NCI-H1694 treated with DMSO at 0.1 percent for 48 hours (cell line): ENCODE data around the gene CRIM1.

Experiments
- DNase-seq: peaks from one replicate; lab custom pipeline; 2025; lab: John Stamatoyannopoulos, UW

Gene CRIM1

DNA sequence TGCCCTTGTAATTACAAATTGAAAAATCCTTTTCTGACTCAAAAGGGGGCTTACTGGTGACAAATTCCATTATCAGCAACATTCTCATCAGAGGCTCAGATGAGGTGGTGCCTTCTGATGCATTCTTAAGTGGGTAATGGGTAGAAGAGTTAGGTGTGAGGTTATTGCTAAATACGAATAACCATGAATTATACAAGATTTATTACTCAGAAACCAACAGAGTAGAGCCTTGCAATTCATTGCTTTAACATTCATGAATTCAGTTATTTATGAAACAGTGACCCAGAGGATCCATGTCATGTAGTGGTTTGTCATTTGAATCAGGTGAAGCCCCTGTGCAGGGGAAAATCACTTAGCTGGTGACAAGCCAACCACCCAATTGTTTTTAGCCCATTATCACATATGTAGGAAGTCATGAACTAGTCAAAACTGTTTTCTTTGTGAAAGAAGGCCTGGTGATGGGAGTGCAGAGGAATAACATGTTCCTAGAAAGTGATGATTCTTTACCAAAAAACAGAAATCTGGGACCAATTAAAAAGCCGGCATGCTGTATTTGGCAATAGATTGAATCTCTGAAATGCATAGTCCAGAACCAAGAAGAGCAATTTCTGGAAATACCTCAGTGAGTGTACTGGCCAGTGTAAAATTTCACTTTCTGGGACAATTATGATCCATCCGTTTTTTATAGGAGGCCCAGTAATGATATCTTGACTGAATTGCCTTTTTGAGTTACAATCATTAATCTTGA lies 70.2 kb downstream of the CRIM1 start:
- DNase-seq: no peak

DNA sequence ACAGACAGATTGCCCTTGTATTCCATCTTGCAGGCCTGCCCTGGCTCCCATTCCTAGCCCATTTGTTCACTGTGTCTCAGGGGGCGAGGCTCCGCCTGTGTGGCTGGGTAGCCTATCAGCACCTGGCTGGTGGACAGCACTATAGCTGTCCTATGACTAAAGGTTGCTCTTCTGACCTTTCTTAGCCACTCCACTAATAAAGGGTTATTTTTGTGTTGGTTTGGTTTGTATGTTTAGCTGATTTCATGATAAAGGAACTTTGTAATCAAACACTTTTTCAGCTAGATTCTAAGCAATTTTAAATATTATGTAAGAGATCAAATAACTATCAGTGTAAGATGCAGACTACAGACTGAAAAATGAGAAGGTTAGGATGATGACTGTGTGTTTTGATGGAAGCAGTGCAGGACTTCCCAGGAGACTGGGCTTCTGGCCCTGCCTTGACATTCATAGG lies 72.2 kb downstream of the CRIM1 start:
- no peak for DNase-seq

DNA sequence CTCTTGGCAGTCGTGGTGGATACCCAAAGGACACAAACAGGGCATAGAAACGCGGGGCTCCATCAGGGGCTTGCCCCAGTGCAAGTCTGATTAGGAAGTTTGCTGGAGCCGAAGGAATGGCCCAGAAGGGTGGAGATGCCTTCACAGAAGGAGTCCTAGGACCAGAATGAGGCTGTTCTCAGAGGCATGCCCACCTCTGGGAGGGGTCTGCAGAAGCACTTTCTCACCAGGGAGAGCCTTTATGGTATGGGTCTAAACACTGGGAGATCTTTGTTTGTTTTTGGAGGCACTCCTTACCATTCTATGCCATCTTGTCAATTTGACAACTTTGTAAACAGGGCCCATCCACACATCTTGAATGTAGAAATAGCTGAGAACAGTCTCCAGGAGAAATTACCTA lies 75.0 kb downstream of the CRIM1 start:
- DNase-seq: no peak

DNA sequence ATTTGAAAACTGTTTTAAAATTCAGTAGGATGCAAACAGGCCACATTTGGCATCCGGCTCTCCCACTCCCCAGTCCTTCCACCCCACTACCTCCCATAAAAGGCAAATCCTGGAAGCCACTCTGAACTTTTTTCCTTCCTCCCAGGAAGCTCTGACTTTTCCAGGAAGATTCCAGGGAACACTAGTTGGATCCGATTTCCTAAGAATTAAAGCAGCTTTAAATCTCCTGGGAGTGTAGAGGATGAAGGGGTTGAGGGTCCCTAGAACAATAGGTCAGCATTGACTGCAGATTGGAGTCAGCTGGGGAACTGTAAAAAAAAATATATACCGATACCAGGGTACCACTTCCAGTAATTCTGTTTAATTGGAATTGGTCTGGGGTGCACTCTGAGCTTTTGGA lies 76.9 kb downstream of the CRIM1 start:
- DNase-seq: no peak

DNA sequence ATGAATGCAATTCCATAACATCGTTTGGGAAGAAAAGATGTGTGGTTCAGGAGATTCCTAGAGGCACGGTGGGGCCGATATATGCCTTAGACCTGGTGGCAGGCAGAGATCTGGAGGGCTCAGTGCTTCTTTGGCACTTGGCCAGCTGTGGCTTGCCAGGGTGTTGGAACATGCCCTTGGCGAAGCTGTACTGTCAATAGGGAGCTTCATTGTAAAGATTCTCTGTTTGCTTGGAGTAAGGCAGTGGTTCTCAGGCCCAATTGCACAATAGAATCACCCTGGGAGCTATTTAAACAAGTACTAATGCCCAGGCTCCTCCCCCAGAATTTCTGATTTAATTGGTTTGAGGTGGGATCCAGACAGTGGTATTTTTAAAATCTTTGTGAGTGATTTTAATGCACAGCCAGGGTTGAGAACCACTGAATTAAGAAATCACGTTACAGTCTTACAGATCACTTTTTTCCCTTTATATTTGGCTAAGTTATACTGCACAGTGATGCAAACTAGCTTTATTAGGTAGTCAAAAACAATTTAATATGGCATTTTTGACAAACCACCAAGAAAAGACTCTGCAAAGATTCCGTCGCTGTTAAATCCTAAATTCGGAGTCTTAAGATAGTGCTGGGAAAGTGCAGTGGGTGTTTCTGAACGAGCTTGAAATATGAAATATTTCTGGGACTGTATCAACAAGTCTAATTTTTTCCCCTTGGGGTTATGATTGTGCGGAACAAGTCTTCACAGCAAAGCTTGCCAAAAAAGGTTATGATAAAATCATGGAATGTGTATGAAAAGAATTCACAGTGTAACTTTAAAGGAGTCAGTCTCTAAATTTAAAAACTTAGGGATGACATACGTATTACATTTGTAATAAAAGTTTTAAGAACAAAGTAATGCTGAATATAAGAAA lies 78.0 kb downstream of the CRIM1 start:
- DNase-seq: no peak

DNA sequence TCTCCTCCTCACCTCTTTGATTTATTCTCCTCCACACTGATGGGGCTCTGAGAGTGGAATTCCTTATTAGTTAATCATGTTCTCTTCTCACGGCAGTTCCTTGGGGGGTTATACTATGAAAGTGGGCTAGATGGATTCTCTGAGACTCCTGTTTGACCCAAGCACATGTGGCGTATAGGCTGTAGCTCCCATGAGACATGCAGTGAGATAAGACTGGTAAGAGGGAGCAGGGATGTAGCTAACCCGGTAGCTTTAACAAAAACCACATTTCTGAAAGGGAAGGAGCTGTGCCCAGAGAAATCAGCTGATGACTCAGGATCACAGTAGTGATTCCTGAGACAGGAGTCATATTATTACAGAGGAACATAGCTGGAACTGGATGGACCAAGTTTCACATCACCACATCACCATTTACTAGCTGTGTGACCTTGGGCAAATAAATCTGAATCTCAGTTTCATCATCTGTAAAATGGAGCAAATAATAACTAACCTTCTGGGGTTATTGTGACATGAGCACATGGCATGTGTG lies 82.9 kb downstream of the CRIM1 start:
- DNase-seq: no peak

DNA sequence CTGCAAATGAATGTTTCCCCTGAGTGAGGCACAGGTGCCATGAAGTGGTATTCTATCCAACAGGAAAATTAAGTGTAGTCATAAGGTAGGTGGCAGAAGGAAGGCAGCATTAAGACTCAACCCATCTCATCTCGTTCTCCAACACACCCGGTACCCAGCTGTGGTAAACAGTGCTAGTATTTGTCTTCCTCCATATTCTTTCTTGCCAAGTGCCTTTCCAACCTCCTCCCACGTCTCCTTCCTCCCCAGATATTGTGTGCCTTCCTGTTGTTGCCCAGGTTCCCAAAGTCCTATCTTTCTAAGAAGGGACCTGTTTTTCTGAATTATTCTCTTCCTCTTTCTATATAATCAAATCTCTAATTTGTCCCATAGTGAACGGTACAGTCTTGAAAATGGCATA lies 83.5 kb downstream of the CRIM1 start:
- DNase-seq: no peak

DNA sequence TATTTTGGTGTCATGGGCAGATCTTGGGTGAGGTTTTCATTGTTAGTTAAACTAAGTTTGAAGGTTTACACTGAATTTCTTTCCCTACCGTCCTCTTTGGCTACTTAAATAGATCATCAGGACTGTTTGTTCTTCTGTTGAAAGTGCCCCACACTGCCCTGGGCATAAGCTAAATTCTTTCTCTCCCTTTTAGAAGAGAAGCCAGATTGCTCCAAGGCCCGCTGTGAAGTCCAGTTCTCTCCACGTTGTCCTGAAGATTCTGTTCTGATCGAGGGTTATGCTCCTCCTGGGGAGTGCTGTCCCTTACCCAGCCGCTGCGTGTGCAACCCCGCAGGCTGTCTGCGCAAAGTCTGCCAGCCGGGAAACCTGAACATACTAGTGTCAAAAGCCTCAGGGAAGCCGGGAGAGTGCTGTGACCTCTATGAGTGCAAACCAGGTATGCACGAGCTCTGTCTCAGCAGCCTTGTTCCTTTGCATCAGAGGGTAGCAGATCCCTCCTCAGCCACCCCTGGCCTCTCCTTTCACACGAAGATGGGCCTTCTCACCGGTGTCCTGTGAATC lies 85.6 kb downstream of the CRIM1 start:
- DNase-seq: no peak

DNA sequence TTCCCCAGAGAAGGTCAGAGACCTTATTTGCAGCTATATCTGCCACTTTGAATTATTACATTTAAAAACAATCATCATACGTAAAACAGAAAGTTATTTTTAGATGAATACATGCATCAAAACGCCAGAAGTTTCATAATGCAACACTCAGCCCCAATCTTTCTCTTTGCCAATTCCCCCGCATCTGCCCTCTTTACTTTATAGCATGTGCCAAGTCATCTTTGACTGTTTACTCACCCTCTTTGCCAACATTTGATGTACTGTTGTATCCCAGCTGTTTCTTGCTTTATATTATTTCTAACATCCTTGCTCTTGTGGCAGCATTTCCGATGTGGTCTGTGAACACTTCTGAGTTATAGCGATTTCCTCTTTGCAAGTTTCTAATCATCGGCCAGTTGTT lies 86.2 kb downstream of the CRIM1 start:
- DNase-seq: no peak

DNA sequence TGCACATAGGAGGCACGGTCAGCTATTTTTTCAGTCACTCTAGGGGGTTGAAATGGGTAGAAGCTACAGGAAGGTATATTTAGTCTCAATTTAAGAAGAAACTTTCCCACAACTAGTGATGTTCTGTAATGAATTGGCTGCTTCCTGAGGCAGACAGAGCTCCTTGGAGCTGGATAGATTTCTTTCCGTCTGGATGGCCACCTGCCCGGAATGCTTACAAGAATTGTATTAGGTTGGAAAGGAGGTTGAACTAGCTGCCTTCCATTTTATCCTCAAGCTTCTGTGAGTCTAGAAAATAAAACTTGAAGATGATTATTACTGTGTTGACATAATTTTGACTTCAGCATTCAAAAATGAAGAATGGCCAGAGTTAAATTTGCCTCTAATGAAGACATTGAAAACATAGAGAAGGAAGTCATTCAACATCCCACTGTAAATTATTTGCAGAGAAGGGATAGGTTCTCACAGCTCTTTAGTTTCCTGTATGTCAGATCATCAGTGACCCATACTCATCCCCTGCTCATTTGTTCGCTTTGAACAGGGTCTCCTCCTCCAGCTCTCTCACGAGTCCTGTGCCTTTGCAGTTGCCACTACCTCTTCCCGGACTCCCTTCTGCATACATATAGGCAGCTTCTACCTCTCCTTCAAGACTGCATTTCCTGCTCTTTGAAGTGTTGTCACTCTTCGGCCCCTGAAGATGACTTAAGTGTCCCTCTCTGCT lies 88.8 kb downstream of the CRIM1 start:
- no peak for DNase-seq

DNA sequence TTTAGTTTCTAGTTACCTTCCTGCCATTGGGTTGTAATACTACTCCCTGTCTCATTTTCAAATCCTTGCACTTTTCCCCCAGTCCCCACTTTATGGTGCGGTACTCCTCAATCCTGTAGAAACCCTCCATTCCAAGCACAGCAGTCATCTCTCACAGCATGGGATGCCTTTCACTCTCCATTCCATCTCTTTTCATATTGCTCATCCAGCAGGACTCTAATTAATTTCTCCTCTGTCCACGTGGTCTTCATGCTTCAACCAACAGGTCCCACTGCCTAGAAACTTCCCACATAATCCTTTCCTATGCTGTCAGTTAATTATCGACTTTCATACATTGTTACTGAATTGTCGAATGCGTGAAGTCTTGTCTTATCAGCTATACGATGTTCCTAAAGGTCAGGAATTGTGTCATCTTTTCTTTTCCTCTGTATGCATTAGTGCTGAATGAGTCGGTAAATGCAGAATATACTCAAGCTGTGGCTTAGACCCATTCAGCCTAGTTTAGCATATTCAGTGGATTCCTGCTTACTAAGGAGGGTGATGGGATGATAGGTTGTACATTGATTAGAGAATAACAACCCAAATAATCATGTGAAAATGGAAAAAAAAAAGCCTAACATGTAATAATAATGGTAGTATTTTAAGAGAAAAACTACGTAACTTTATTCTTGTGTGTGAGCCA lies 89.7 kb downstream of the CRIM1 start:
- DNase-seq: no peak

DNA sequence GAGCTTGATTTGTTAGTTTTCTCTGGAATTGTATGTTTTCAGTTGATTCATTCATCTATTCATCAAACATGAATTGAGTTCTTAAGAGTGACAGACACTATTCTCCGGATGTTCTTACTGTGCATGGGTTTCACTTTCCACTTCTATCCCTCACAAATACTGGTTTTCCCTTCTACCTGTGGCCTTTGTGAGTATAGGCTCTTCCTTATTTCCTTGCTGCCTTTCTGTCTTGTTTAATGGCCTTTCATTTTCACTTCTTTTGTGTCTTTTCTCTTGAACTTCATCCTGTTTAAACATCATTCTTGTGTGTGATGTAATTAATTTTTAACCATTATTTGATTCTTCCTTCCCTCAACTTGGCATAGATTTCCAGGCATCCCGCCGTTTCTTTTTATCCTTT lies 90.7 kb downstream of the CRIM1 start:
- no peak for DNase-seq

DNA sequence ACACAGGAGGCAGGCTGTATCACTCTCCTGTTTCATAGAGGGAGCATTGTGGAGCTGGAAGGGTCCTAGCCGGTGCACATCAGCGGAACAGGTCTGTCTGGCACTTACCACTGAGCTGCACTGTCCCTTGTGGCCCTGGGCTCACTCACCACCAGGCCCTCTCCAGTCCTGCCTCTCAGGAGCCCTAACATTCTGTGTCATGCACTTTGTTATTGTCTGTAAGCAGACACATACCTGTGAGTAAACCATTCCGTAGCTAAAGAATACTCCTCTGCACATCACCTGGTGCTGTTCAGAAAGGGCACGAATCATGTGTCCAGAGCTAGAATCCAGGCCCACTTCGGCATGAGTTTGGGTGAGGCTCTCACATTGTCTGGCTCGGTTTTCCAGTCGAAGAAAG lies 93.6 kb downstream of the CRIM1 start:
- no peak for DNase-seq

DNA sequence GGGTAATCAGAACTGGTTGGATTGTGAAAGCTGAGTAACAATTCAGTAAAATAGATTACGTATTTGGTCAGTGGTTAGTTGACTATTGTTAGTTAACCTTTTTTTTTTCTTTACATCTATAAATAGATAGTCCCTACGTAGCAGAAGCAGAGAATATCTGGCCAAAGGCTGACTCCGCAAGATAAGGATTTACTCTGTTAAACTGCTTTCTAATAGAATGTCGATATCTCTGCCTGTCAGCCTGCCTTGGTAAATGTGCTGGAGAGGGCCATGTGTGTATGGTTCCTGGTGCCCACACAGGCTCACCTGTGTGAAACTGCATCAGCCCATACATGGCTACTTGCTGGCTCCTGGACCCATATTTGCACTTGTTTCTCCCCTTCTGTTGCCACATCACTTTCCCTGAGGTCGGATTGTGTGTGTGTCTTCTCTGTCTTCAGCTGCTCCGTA lies 94.4 kb downstream of the CRIM1 start:
- no peak for DNase-seq

DNA sequence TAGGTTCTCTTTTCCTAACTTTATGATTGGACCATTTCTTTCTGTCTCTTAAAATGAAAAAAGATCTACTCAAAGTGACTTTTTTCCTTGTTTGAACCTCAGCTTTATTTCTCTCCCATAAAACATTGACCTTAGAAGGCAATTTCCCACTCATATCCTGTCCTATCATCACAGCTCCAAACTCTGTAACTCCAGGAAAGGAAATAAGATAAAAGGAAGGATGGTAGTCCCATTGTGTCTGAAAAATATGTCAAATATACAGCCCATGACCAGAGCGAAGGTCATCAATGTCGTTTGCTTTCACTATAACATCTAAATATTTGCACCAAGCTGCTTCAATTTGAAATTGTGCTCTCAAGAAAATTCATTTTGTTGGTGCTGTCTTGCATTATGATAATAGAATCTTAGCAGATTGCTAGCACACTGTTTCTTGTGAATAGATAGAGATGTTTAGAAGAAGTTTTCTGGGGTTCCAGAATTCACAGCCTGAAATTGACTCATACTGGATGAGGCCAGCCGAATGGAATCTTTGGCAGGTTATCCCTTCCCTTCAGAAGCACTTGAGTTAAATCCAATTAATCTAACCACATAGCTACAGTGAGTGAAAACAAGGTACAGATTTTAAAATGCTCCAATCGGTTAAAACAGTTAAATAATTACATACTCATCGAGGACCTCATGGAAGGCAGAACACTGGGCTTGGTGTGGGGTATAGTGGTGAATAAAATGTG lies 95.1 kb downstream of the CRIM1 start:
- DNase-seq: no peak

DNA sequence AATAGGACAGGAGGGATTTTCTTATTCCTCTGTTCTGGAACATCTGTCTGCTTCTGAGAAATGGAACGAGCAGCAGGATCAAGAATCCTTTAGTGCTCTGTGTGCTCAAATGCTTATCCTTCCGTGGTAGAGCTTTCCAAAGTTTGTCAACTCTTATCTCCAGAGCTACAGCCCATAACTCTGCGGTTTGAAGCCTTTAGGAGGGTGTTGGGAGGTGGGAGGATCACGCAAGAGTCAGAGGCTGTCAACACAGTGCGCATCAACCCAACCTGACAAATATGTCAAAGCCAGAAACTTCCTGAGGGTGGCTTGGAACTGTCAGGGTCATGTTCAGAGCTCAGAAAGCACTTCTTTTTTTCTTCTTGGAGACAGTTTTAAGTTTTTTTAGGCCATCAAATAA lies 95.9 kb downstream of the CRIM1 start:
- no peak for DNase-seq

DNA sequence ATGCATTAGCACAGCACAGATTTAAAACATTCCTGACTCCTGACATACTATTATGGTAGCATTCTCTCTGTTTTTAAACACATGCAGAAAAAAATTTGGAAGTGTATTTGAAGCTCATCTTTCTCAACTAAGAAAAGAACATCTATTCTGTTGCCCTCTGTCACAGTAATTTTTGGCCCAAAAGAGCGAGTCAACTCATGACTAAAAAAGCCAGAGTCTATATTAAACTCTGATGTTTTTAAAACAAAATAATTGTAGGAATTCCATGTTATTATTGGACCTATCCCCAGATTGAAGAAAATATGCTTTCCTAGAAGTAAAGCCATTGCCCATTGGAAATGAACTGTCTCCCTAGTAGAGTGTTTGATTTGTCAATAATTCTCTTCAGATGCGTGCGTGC lies 96.7 kb downstream of the CRIM1 start:
- no peak for DNase-seq

DNA sequence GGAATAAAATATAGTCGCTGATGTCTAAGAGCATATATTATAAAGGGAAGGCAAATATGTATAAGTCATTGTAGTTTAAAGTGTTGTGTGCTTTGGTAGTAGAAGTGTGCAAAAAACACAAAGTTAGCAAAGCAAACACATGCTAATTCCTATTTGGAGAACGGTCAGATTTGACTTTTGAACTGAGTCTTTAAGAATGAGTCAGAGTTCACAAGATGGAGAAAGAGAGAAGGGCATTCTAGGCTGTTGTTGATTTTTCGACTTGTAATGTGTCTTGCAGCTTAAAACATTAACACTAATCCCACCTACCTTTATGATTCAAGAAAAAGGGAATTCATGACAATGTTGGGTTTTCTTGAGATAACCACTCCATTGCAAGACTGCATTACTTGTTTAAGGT lies 98.1 kb downstream of the CRIM1 start:
- no peak for DNase-seq

DNA sequence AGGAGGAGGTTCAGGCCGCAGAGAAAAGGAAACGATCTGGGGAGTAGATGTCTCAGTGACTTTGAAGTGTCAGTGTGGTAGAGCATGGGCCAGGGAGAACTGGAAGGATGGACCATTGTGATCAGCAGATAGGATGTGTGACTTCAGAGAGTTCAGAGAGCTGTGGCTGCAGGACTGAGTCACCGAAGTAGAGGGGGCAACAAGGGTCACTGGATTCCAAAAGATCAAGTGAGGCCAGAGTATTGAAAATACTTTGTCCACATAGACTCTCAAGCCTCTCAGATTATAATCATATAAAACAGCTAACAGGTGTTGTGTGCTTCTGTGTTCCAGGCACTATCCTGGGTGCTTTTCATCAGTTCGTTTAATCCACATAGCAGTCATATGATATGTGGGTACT lies 99.4 kb downstream of the CRIM1 start:
- DNase-seq: no peak

DNA sequence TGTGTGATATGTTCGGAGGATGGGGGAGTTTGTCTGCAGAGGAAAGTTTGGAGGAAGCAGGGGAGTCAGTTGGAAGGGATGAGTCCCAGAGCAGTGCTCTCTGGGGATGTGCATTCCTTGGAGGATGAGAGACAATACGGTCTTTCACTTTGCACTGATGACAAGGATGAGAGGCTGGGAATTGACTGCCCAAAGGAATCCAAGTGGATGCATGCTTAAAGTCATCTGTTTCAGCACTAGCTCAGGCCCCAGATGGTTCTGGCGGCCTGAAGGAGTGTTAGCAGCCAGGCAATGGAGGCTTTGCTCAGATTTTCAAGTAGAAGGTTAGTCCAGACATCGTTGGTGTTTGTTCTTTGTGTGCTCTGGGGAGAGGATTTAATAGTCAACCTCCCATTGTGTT lies 100.2 kb downstream of the CRIM1 start:
- DNase-seq: no peak
